ENCODE measurements around the gene ORM1. TPM values are rescaled to one million over a fixed set of nuclear protein-coding genes. Genes with fewer than 3 reads are reported as not detected.

Gene ORM1
- total and polyA plus RNA-seq, 12 donors, result 0.13 to 0.70 (median 0.55) TPM; not detected in 7

GRCh38 chr9:114291886-114292590, 30.9 kb upstream of the ORM1 start:
- Histone ChIP-seq H3K4me1 (no peaks in the 10 kb centered on the region), H3K27me3 (no peaks in the 10 kb centered on the region), H3K9me3 (peaks cover 0 to 26% (median 0%) of the 10 kb centered on the region in 11 donors), H3K4me3 (no peak overlapping the region), H3K27ac (no peak overlapping the region), H3K36me3 (peaks cover 0 to 52% (median 10%) of the 10 kb centered on the region in 9 donors)
- whole genome bisulfite sequencing, 2 donors, result 91 to 94% methylated on average over 11 of the region's 11 CpGs
- no peak for ATAC-seq
- TF ChIP-seq, protein P1, sequence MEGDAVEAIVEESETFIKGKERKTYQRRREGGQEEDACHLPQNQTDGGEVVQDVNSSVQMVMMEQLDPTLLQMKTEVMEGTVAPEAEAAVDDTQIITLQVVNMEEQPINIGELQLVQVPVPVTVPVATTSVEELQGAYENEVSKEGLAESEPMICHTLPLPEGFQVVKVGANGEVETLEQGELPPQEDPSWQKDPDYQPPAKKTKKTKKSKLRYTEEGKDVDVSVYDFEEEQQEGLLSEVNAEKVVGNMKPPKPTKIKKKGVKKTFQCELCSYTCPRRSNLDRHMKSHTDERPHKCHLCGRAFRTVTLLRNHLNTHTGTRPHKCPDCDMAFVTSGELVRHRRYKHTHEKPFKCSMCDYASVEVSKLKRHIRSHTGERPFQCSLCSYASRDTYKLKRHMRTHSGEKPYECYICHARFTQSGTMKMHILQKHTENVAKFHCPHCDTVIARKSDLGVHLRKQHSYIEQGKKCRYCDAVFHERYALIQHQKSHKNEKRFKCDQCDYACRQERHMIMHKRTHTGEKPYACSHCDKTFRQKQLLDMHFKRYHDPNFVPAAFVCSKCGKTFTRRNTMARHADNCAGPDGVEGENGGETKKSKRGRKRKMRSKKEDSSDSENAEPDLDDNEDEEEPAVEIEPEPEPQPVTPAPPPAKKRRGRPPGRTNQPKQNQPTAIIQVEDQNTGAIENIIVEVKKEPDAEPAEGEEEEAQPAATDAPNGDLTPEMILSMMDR (IDR thresholded peaks at IDR 0.05), result no peak
- intact Hi-C loops (cut with DNase I), result loop anchor here in 9 of 10 donors (1.0 to 10.0 kb wide), 11 partner anchors 135 to 211 kb away; partner anchors contain the start of gene COL27A1 (in 5 of the 9)
- DNase-seq, result no peak

- peaks cover 0 to 73% (median 10%) of the 10 kb centered on the region in 9 donors for H3K36me3 ChIP-seq
- intact Hi-C loops (cut with DNase I), result loop anchor here in 8 of 10 donors (5.0 to 10.0 kb wide), 4 partner anchors 137 to 212 kb away; partner anchors contain the start of gene COL27A1 (in 2 of the 8)
These were observed 28.2 kb upstream of the ORM1 start for GRCh38 chr9:114294664-114295063.

GRCh38 chr9:114296338-114296737, 26.6 kb upstream of the ORM1 start:
- intact Hi-C loops (cut with DNase I), result loop anchor here in 1 of 10 donors (10.0 kb wide), 1 partner anchor 142 kb away; the partner anchor contains the start of gene COL27A1
- Histone ChIP-seq H3K27ac (no peak overlapping the region), H3K36me3 (peaks cover 0 to 80% (median 10%) of the 10 kb centered on the region in 9 donors), H3K9me3 (peaks cover 0 to 26% (median 0%) of the 10 kb centered on the region in 11 donors), H3K4me1 (peaks cover 0 to 6% (median 0%) of the 10 kb centered on the region in 9 donors), H3K27me3 (no peaks in the 10 kb centered on the region), H3K4me3 (no peak overlapping the region)
- ATAC-seq (no peak), DNase-seq (no peak)
- 100% methylated on average over 1 of the region's 1 CpG for WGBS, 2 donors
- TF ChIP-seq, protein P1 (IDR thresholded peaks at IDR 0.05), result no peak

More at GRCh38 chr9:114294664-114295063, 28.2 kb upstream of the ORM1 start:
- no peak overlapping the region for H3K4me3 ChIP-seq
- TF ChIP-seq, protein P1 (IDR thresholded peaks at IDR 0.05), result no peak
- no peak overlapping the region for H3K27ac ChIP-seq
- no peaks in the 10 kb centered on the region for H3K27me3 ChIP-seq
- H3K9me3 ChIP-seq, result peaks cover 0 to 26% (median 0%) of the 10 kb centered on the region in 11 donors
- DNase-seq (no peak), ATAC-seq (no peak)
- peaks cover 0 to 5% (median 0%) of the 10 kb centered on the region in 9 donors for H3K4me1 ChIP-seq

DNA sequence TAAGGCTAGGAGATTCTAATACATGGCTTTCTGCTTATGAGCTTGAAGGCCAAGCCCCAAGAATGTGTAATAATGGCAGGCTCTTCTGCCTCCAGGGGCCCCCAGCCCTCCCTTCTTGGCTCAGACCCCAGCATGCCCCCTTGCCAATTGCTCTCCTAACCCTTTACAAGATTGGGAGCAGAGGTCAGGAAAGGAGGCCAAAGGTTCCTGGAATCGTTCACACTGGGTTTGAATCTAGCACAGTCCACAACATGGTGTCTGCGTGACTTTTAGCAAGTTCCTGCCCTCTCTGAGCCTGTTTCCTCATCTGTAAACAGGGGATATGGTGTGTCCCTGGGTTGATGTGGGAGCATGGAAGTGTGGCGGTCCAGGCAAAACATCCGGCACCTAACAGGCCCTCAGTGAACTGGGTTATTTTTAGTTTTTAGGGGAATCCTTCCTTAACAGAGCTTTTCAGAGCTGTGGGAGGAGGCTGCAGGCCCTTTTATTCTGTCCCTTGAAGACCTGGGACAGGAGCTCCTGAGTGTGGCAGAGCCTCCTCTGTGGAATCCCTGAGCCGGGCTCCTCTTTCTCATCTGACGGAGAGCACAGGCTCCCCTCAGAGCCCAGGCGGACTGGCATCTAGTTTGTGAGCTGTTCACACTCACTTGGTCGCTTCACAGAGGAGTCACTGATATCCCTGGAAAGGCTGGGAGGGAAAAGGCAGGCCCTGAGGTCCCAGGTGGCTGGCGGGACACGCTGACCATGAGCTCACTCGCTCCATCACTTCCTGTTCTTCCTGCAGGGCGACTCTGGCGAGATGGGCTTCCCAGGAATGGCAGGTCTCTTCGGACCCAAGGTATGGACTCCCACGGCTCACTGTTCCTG, 23.4 kb upstream of the ORM1 start:
- H3K9me3 ChIP-seq, result peaks cover 0 to 22% (median 0%) of the 10 kb centered on the region in 11 donors
- no peak overlapping the region for H3K27ac ChIP-seq
- 71 to 79% methylated on average over 15 of the region's 15 CpGs for WGBS, 2 donors
- H3K27me3 ChIP-seq, result no peaks in the 10 kb centered on the region
- ATAC-seq, result peak in 1 of 8 donors; percentile 39
- DNase-seq, result no peak
- intact Hi-C loops (cut with DNase I), result loop anchor here in 2 of 10 donors (5.0 to 10.0 kb wide), 2 partner anchors 145 to 192 kb away; partner anchors contain the start of gene COL27A1 (in 1 of the 2)
- no peak overlapping the region for H3K4me3 ChIP-seq
- peaks cover 0 to 6% (median 0%) of the 10 kb centered on the region in 9 donors for H3K4me1 ChIP-seq
- H3K36me3 ChIP-seq, result peaks cover 0 to 58% (median 7%) of the 10 kb centered on the region in 9 donors
- TF ChIP-seq, protein P1 (IDR thresholded peaks at IDR 0.05), result no peak

Data from heart right ventricle (tissue), 16 donors.